Astrocyte of the cerebellum (primary cell): Measurements from ENCODE around the gene SERPINB12.

Source experiments
- DNase-seq: peaks from one replicate; pipeline ENCODE4 v3.0.0-alpha.2; 2011; ENCODE audit warnings: low read depth
- H3K4me3 ChIP-seq: 2 replicates; pipeline ENCODE4 v1.5.1; 2011; ENCODE audit warnings: mild to moderate bottlenecking, low read depth, low read length, moderate library complexity
- in situ Hi-C: cut with HindIII; loops from 2 replicates; pipeline ENCODE4 v1.10.0; 2017; ENCODE audit warnings: low sequenced_read_pairs
- TF ChIP-seq, protein P1 (sequence below): IDR thresholded peaks from 2 replicates; pipeline ENCODE4 v1.5.1; 2012; ENCODE audit warnings: low read length, low read depth, moderate library complexity, mild to moderate bottlenecking; ENCODE audit errors: missing control alignments

SERPINB12 gene

DNA sequence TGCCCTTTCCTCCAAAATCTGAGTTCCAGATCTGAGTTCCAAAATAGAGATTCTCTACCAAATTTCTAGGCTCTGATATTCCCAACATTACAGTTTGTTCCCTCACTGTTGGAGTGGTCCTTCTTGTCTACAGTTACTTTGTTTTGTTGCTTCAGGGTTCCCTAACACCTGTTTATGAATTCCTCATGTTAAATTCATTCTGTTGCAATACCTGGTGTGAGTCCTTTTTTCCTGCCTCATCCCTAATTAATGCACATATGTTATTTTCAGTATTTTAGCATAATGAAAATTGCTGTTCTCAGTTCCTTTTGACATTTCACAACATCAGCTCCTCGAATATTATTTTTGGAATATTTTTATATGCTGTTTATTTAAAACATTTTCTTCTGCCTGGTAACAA lies 61.2 kb downstream of the SERPINB12 start:
- in situ Hi-C loops, result no loop called here
- no peak for DNase-seq
- TF ChIP-seq, protein P1, sequence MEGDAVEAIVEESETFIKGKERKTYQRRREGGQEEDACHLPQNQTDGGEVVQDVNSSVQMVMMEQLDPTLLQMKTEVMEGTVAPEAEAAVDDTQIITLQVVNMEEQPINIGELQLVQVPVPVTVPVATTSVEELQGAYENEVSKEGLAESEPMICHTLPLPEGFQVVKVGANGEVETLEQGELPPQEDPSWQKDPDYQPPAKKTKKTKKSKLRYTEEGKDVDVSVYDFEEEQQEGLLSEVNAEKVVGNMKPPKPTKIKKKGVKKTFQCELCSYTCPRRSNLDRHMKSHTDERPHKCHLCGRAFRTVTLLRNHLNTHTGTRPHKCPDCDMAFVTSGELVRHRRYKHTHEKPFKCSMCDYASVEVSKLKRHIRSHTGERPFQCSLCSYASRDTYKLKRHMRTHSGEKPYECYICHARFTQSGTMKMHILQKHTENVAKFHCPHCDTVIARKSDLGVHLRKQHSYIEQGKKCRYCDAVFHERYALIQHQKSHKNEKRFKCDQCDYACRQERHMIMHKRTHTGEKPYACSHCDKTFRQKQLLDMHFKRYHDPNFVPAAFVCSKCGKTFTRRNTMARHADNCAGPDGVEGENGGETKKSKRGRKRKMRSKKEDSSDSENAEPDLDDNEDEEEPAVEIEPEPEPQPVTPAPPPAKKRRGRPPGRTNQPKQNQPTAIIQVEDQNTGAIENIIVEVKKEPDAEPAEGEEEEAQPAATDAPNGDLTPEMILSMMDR, result no peak
- H3K4me3 ChIP-seq, result no peak overlapping the region

DNA sequence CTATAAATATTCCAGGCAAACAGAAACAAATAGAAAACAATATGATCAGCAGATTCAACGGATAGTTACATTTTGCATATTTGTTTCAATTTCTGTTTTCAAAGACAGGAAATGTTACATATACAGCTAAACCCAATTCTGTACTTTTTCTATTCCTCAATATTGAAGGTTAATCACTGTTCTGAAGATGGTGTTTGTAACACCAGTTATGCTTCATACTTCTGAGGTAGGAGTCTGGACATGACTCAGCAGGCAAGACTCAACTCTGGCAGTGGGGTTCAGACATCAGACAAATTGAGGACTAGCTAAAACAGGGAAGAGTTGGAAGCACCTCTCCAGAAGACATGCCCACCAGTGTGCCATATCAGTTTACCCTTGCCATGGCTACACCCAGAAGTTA lies 61.6 kb downstream of the SERPINB12 start:
- TF ChIP-seq, protein P1, result no peak
- DNase-seq, result no peak
- in situ Hi-C loops, result no loop called here
- H3K4me3 ChIP-seq, result no peak overlapping the region

DNA sequence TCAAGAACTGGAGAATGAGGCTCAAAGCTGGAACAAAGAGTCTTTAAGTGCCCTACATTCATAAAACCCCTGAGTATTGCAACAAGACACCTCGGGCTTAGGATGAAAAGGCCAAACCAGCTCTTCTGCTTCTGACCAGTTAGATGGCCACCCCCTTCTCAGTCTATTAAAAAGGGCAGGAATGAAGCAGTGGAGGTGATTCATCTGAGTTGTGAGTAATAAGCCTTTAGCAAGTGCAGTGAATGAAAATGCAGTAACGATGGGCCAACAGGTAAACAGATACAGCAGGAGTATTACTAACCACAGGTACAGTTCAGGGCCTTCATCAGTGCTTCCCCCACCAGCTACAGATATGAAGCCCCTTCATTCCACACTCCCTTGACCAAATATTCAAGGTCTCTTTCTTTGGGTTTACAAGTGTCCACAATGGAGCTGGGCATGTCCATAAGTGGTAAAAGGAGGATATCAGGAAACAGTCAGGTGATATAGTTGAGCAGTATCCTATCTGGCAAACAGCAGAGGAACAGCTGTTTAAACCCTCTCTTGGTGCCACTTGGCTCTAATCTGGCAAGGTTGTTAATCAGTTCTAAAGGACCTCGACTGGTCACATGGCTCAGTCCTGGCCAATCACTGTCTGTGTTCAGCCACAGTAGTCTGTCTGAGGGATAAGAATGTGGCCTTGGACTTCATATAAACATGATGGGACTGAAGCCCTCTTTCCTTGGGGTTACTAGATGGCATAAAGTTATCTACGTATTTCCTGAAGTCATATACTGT lies 62.8 kb downstream of the SERPINB12 start:
- in situ Hi-C loops, result no loop called here
- H3K4me3 ChIP-seq, result no peak overlapping the region
- DNase-seq, result no peak
- TF ChIP-seq, protein P1, result no peak

DNA sequence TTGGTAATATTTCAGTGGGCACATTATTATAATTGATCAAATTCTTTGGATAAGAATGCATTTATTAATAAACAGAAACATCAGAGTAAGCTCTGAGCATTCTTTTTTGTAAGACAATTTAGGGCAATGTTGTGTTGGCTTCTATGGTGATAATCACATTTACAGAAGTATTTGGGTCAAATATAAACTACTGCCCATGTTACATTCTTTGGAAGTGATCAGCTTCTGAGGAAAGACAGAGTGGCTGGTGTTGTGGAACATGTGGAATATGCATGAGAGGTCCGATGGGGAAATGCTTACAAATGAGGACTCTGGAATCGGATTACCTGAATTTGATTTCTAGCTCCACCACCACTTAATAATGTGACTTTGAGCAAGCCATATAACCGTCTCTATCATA lies 64.4 kb downstream of the SERPINB12 start:
- no peak overlapping the region for H3K4me3 ChIP-seq
- in situ Hi-C loops, result no loop called here
- no peak for DNase-seq
- TF ChIP-seq, protein P1, result no peak

DNA sequence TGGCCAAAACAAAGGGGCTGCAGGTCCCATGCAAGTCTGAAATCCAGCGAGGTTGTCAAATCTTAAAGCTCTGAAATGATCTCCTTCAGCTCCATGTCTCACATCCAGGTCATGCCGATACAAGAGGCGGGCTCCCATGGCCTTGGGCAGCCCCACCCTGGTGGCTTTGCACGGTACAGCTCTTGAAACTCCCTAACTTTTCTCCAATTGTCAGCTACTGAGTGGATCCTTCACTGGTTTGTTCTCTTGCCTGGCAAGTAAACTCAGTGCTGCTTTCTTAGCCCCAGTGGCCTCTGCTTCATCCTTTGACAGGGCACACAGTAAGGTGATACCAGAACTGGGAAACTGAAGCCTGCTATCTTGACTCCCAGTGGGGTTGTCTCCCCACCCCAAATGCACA lies 71.3 kb downstream of the SERPINB12 start:
- no peak overlapping the region for H3K4me3 ChIP-seq
- DNase-seq, result no peak
- in situ Hi-C loops, result no loop called here
- TF ChIP-seq, protein P1, result no peak

DNA sequence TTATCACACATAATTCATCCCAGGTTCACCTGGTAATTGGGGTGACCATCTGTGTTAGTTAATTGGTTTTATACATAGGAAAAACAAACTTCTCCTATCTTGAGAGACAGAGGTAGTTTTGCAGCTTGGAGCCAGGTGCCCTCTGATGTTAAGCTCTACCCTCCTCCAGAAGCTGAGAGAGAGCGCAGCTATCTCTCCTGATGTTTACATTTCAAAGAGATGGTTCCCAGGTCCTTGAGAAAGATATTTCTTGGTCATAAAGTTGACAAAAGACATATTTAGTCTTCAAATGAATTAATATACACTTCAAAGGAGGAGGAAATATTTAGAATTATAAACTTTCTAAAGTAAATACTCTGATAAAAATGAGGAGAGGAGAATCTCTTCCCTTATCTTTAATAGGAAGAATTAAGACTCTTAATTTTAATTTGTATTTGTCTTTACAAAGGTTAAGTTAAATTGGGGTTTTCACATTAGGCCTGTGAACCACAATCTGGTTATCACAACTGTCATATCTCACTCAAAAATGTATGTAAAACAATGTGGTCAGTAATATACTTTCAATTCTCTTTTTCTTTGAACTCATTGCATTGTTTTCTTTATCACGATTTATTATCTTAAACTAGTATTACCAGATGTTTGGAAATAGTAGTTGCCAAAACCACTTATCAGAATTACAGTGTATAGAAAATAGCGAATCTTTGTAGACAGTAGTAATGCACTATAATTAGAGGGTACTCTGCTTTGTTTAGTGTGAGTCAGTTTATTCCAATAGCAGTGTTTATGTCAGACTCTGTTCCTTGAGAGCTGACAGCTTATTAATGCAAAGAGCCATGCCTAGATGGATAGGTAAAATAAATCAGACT lies 75.1 kb downstream of the SERPINB12 start:
- H3K4me3 ChIP-seq, result no peak overlapping the region
- TF ChIP-seq, protein P1, result no peak
- no peak for DNase-seq
- in situ Hi-C loops, result no loop called here
